ELF-1 (cell line): ENCODE measurements around the gene AIG1.
A peak's percentile ranks its signal among the peaks of the same experiment; 100 is the strongest.
"Not testable (repeated sequence)": the region's sequence is repeated elsewhere in the genome, so short reads cannot be mapped to it uniquely, and the experiment has no call there.

Experiments
- DNase-seq: peaks from one replicate; pipeline ENCODE4 v3.0.0-alpha.2; 2016; ENCODE audit warnings: low read depth, low spot score

AIG1 gene, protein sequence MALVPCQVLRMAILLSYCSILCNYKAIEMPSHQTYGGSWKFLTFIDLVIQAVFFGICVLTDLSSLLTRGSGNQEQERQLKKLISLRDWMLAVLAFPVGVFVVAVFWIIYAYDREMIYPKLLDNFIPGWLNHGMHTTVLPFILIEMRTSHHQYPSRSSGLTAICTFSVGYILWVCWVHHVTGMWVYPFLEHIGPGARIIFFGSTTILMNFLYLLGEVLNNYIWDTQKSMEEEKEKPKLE

DNA sequence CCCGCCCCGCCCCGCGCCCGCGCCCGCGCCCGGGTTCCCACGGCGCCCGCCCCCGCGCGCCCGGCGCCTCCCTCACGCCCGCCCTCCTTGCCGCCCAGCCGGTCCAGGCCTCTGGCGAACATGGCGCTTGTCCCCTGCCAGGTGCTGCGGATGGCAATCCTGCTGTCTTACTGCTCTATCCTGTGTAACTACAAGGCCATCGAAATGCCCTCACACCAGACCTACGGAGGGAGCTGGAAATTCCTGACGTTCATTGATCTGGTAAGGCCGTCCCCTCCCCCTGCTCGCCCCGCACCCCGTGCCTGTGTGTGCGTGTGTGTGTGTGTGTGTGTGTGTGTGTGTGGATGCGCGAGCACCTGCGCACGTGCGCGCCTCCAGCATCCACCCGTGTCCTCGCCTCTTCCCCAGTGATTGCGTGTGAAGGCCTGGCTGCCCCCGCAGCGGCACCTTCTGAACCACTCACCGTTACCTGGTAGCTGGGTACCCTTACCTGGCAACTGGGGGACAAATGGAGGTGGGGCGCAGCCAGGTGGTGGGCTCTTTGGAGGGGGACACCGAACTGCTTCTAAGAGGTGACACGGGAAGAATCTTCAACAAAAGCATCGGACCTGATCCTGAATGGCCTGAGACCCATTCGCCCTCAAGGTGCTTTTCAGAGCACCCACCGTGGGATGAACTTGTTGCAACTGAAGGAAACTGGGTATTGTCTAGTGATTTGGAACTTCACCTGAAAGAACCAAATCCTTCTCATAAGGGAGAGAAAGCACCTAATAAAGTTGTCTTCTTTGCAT lies at the start of gene AIG1:
Gene AIG1, plus strand, starts transcription at position 84 of the 791 bp plus-strand sequence. Its CDS starts 37 bp downstream, at position 121.
- peak; percentile 61 for DNase-seq

- no peak for DNase-seq
These were observed 45.9 kb upstream of the AIG1 start for GRCh38 chr6:143014764-143015163.

DNA sequence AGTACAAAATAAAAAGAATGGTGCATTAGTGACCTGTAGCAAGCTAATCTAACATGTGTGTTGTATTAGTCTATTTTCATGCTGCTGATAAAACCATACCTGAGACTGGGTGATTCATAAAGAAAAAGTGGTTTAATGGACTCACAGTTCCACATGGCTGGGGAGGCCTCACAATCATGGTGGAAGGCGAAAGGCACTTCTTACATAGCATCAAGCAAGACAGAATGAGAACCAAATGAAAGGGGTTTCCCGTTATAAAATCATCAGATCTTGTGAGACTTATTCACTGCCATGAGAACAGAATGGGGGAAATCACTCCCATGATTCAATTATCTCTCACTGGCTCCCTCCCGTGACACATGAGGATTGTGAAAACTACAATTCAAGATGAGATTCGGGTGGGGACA lies 45.4 kb upstream of the AIG1 start:
- no peak for DNase-seq

DNA sequence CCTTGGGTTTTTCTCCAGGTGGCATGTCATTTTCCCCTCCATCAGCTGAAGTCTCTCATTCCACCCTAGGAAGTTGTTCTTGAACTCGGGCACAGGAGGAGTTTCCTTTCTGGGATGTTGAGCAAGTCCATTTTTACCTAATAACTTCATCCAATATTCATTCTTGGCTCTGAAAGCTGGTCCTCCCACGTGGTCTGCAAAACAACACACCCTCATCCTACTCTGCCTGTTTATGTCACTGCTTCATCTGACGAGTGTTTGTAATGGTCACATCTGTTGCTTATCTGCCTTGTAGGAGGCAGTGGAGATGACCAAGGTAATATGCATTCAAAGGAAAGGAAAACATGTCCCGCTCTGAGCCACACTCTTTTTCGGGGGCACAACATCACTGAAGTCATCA lies 41.7 kb upstream of the AIG1 start:
- DNase-seq: no peak

DNA sequence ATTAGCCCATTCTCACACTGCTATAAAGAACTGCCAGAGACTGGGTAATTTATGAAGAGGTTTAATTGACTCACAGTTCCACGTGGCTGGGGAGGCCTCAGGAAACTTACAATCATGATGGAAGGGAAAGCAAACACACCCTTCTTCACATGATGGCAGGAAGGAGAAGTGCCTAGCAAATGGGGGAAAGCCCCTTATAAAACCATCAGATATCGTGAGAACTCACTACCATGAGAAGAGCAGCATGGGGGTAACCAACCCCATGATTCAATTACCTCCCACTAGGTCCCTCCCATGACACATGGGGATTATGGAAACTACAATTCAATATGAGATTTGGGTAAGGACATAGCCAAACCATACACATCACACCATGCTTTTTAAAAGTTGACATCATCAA lies 39.8 kb upstream of the AIG1 start:
- DNase-seq: not testable (repeated sequence)

GRCh38 chr6:143021543-143021942 lies 39.1 kb upstream of the AIG1 start:
- DNase-seq: no peak

DNA sequence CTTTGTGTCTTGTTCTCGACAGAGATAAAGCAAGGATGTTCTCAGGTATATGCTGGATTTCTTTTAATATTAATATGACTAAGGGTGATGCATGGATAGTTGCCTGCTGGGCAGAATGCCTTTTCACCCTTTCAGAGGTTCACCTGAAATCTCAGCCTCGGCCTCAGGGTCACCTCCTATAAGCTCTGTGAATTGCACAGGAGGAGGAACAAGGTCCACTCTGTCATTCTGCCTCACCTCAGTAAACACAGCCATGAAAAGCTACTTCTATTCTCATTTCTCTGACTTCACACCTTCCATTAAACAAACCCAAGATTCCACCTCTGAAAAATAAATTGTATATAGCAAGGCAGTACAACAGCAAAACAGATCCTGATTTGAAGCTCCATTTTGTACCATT lies 38.1 kb upstream of the AIG1 start:
- DNase-seq: no peak

DNA sequence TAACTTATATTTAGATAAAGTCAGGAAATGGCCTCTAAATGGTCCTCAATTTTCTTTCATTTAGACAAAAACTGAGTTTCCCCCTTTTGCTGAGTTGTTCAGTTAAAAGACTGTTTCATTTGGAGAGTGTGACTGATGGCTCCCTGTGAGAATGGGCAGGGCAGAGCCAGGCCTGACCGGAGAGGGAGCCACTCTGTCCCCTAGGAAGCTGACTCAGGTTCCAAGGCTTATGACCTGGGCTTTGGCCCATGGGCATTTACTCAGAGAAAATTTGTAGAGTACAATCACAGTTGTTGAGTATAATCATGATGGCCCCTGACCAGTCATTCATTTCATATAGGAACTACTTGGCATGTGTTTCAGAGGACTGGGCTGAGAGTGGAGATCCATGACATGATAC lies 37.0 kb upstream of the AIG1 start:
- DNase-seq: no peak

DNA sequence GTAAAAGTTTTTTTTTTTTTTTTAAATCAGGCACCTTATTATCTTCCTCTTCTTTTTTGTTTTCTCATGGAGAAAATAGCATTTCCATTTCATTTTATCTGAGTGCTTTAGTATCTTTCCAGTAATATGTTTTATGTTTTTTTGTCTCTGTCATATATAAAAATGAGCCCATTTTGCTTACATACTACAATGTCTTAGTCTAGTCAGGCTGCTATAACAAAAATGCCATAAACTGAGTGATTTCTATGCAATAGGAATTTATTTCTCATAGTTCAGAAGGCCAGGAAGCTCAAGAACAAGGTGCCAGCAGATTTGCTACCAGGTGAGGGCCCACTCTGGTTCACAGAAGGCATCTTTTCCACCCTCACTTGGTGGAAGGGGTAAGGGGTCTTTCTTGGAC lies 35.7 kb upstream of the AIG1 start:
- DNase-seq: no peak

- DNase-seq: peak; percentile 69
These were observed 33.8 kb upstream of the AIG1 start for GRCh38 chr6:143026696-143027449.

GRCh38 chr6:143034689-143035334 lies 25.9 kb upstream of the AIG1 start:
- DNase-seq: no peak

GRCh38 chr6:143037470-143037869 lies 23.2 kb upstream of the AIG1 start:
- DNase-seq: no peak

GRCh38 chr6:143038833-143039232 lies 21.9 kb upstream of the AIG1 start:
- no peak for DNase-seq

GRCh38 chr6:143039548-143039947 lies 21.1 kb upstream of the AIG1 start:
- no peak for DNase-seq

DNA sequence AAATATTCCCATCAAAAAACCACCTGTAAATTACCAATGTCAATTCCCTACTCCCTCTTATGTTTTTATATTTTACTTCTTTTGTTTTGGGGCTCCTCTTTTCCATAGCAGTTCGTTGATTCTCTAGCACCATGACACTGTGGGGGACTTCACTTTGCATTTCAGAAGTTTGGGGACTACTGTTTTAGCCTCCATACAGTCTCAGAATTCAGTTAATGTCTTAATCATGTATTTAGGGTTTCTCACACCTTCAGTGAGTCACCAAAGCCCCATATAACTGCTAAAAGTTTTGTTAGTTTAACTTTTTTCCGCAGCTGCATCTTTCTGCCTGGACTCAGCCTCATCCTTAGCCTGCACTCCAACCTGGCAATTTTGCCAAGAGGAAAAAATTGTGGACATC lies 20.7 kb upstream of the AIG1 start:
- no peak for DNase-seq

DNA sequence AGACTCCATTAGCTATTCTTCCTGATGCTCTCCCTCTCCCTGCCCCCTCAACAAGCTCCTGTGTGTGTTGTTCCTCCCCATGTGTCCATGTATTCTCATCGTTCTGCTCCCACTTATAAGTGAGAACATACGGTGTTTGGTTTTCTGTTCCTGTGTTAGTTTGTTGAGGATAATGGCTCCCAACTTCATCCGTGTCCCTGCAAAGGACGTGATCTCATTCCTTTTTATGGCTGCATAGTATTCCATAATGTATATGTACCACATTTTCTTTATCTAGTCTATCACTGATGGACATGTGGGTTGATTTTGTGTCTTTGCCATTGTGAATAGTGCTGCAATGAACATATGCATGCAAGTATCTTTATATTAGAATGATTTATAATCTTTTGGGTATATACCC lies 16.3 kb upstream of the AIG1 start:
- not testable (repeated sequence) for DNase-seq

DNA sequence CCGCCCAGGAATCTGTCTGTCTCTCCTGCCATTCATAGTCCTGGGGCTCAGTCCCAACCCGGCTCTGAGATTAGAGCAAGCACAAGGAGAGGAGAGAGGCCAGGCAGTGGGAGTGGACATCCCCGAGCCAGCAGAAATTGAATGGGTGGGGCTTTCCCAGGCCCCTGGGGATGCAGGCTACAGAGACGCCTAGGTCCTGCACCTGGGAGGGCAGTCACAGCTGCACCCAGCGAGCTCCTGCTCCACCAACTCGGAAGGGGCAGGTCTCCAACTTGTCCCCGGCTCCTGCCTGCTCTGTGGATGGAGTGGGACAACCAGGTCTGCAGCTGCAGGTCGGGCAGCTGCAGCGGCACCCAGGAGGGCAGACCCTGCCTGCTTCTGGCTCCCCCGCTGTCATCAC lies 11.1 kb upstream of the AIG1 start:
- DNase-seq: no peak

GRCh38 chr6:143050509-143050908 lies 10.2 kb upstream of the AIG1 start:
- no peak for DNase-seq

DNA sequence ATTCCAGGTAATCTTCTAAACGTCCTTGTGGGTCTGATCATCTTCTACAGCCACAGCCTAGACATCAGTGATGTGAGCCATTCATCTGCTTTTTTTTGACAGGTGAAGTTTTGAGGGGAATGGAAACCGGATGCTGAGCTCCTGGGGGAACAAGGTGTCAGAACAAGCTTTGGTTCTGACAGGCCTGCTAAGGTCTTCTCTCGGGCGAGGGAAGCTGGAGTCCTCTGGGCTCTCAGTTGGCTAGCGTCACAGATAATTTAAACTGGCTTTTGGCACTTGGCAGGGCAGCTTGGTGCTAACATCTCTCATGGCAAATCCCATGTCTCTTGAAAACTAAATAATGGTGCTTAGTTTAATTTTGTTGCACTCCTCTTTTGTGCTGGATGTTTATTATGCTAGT lies 8.4 kb upstream of the AIG1 start:
- DNase-seq: no peak

DNA sequence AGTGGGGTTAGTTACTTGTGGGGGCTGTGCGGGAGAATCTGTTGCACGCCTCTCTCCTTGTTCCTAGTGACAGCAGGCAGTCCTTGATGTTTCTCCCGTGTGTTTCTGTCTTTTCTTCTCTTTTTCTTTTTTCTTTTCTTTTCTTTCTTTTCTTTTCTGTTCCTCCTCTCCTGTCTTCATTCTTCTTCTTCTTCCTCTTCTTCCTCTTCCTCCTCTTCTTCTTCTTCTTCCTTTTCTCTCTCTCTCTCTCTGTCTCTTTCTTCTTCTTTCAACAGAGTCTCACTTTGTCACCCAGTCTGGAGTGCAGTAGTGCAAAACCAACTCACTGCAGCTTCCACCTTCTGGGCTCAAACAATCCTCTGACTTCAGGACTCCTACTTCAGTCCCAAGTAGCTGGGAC lies 6.8 kb upstream of the AIG1 start:
- no peak for DNase-seq

DNA sequence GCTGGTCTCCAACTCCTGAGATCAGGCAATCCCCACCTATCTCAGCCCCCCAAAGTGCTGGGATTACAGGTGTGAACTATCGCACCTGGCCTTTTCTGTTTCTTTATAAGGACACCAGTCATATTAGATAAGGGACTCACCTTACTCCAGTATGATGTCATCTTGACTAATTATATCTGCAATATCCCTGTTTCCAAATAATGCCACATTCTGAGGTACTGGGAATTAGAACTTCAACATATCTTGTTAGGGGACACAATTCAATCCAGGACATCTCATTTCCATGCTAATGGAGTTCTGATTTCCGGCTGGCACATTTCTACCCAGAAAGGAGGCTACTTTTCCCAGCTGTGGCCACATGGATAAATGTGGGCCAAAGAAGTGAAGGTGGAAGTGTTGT lies 6.4 kb upstream of the AIG1 start:
- no peak for DNase-seq

DNA sequence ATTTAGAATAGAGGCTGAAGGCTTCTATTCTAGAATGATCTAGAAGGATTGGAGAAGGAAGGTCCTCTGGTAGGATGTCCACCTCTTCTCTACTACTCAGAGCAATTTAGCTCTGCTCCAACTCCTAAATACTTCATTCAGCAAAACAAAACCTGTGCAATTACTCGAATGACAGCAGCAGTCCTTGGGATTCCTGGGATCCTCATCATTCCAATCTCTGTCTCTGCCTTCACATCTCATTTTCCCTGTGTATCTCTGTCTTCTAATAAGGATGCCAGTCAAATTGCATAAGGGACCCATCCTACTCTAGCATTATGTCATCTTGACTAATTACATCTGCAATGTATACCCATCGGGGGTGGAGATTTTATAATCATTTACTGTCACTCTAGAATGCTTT lies 5.5 kb upstream of the AIG1 start:
- DNase-seq: no peak
